DMS153 treated with DMSO at 0.1 percent for 48 hours (cell line): ENCODE results near the gene GOLGA6C.
"Not testable (repeated sequence)": the region's sequence is repeated elsewhere in the genome, so short reads cannot be mapped to it uniquely, and the experiment has no call there.

Experiments
- DNase-seq: peaks from one replicate; lab custom pipeline; 2025; ENCODE audit not compliant: unreplicated experiment; lab: John Stamatoyannopoulos, UW

The GOLGA6C gene

GRCh38 chr15:75252285-75252684 lies 5.8 kb upstream of the GOLGA6C start:
- not testable (repeated sequence) for DNase-seq

- not testable (repeated sequence) for DNase-seq
These were observed 648 bp downstream of the GOLGA6C start for GRCh38 chr15:75258620-75259343.

- DNase-seq = not testable (repeated sequence)
These were observed 1.7 kb downstream of the GOLGA6C start for GRCh38 chr15:75259873-75260272.

GRCh38 chr15:75273751-75274359 lies 15.7 kb downstream of the GOLGA6C start:
- DNase-seq = not testable (repeated sequence)

GRCh38 chr15:75274509-75275107 lies 16.5 kb downstream of the GOLGA6C start:
- DNase-seq = not testable (repeated sequence)

- not testable (repeated sequence) for DNase-seq
These were observed 17.5 kb downstream of the GOLGA6C start for GRCh38 chr15:75275617-75276016.

- not testable (repeated sequence) for DNase-seq
These were observed 20.4 kb downstream of the GOLGA6C start for GRCh38 chr15:75278497-75278896.

GRCh38 chr15:75282572-75282971 lies 24.4 kb downstream of the GOLGA6C start, which contains the start of gene GOLGA6D:
Gene GOLGA6D (plus strand): TSS chr15:75282835. CDS start chr15:75282876, 41 bp downstream.
- DNase-seq = not testable (repeated sequence)

- DNase-seq = not testable (repeated sequence)
These were observed 26.0 kb downstream of the GOLGA6C start for GRCh38 chr15:75284152-75284551.

GRCh38 chr15:75293660-75294059 lies 35.5 kb downstream of the GOLGA6C start:
- DNase-seq = not testable (repeated sequence)

- DNase-seq = not testable (repeated sequence)
These were observed 40.6 kb downstream of the GOLGA6C start for GRCh38 chr15:75298541-75299310.

- DNase-seq = not testable (repeated sequence)
These were observed 41.2 kb downstream of the GOLGA6C start for GRCh38 chr15:75299311-75299688.

GRCh38 chr15:75300026-75300425 lies 41.9 kb downstream of the GOLGA6C start:
- DNase-seq = not testable (repeated sequence)

- no peak for DNase-seq
These were observed 44.2 kb downstream of the GOLGA6C start for GRCh38 chr15:75302318-75302717.

GRCh38 chr15:75302753-75303152 lies 44.6 kb downstream of the GOLGA6C start:
- DNase-seq = not testable (repeated sequence)

- no peak for DNase-seq
These were observed 48.1 kb downstream of the GOLGA6C start for GRCh38 chr15:75306188-75306587.

- no peak for DNase-seq
These were observed 49.8 kb downstream of the GOLGA6C start for GRCh38 chr15:75307778-75308390.

GRCh38 chr15:75309711-75310110 lies 51.6 kb downstream of the GOLGA6C start:
- no peak for DNase-seq

- not testable (repeated sequence) for DNase-seq
These were observed 54.4 kb downstream of the GOLGA6C start for GRCh38 chr15:75312548-75312947.

- DNase-seq = no peak
These were observed 55.1 kb downstream of the GOLGA6C start for GRCh38 chr15:75313116-75313845.
